GM18873 (cell line): ENCODE data around the gene LCA5L.

Experiments
- ATAC-seq: cut with Tn5 transposase; IDR thresholded peaks from one replicate; pipeline ENCODE4 v1.9.1; 2021; ENCODE audit warnings: mild to moderate bottlenecking, moderate library complexity, moderate number of reproducible peaks; ENCODE audit not compliant: unreplicated experiment, low FRiP score

Gene LCA5L

GRCh38 chr21:39363607-39364555, 81.7 kb downstream of the LCA5L start:
- ATAC-seq = no peak

- ATAC-seq = no peak
Observed at GRCh38 chr21:39362733-39363132, 82.8 kb downstream of the LCA5L start.

GRCh38 chr21:39359382-39359781, 86.2 kb downstream of the LCA5L start:
- no peak for ATAC-seq
